ENCODE results near the gene ZNF888.

DNA sequence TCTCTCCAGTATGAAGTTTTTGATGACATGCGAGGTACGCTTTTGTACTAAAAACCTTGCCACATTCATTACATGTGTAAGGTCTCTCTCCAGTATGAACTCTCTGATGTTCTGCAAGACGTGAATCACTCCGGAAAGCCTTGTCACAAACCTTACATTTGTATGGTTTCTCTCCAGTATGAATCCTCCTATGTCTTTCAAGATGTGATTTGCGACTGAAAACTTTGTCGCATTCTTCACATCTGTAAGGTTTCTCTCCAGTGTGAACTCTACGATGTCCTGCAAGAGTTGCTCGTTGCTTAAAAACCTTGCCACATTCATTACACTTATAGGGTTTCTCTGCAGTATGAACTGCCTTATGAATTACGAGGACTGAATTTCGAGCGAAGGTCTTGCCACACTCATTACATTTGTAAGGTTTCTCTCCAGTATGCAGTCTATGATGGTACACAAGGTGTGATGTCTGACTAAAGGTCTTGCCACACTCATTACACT is 42.3 kb downstream of the ZNF888 start:
- TF ChIP-seq POLR2A (IDR thresholded peaks at IDR 0.05), result no peak
- TF ChIP-seq, protein P1, sequence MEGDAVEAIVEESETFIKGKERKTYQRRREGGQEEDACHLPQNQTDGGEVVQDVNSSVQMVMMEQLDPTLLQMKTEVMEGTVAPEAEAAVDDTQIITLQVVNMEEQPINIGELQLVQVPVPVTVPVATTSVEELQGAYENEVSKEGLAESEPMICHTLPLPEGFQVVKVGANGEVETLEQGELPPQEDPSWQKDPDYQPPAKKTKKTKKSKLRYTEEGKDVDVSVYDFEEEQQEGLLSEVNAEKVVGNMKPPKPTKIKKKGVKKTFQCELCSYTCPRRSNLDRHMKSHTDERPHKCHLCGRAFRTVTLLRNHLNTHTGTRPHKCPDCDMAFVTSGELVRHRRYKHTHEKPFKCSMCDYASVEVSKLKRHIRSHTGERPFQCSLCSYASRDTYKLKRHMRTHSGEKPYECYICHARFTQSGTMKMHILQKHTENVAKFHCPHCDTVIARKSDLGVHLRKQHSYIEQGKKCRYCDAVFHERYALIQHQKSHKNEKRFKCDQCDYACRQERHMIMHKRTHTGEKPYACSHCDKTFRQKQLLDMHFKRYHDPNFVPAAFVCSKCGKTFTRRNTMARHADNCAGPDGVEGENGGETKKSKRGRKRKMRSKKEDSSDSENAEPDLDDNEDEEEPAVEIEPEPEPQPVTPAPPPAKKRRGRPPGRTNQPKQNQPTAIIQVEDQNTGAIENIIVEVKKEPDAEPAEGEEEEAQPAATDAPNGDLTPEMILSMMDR (IDR thresholded peaks at IDR 0.05), result no peak
